IPS-20b (cell line): ENCODE data around the gene POLH.
"Not testable (repeated sequence)": the region's sequence is repeated elsewhere in the genome, so short reads cannot be mapped to it uniquely, and the experiment has no call there.

Experiments used
- H3K27ac ChIP-seq: one replicate; pipeline ENCODE4 v1.5.1; 2013; ENCODE audit warnings: low read length
- H3K27me3 ChIP-seq: 2 replicates; pipeline ENCODE4 v1.6.1; 2013; ENCODE audit warnings: mild to moderate bottlenecking, low read length, inconsistent platforms; ENCODE audit not compliant: insufficient read depth
- H3K36me3 ChIP-seq: 2 replicates; pipeline ENCODE4 v1.6.1; 2013; ENCODE audit warnings: low read depth, mild to moderate bottlenecking, inconsistent platforms, low read length, moderate library complexity; ENCODE audit not compliant: insufficient read depth
- H3K4me1 ChIP-seq: 2 replicates; pipeline ENCODE4 v1.6.1; 2013; ENCODE audit warnings: mild to moderate bottlenecking, control low read depth, inconsistent platforms, low read length, moderate library complexity; ENCODE audit not compliant: insufficient read depth
- H3K4me3 ChIP-seq: 2 replicates; pipeline ENCODE4 v1.5.1; 2013; ENCODE audit warnings: mild to moderate bottlenecking, low read length, inconsistent platforms
- H3K9ac ChIP-seq: 2 replicates; pipeline ENCODE4 v1.6.1; 2013; ENCODE audit warnings: low read depth, mild to moderate bottlenecking, inconsistent platforms, low read length, moderate library complexity
- H3K9me3 ChIP-seq: 2 replicates; pipeline ENCODE4 v1.6.1; 2013; ENCODE audit warnings: mild to moderate bottlenecking, low read depth, low read length, inconsistent platforms; ENCODE audit not compliant: insufficient read depth

POLH gene

GRCh38 chr6:43575105-43575771 is 747 bp upstream of the POLH start:
- Histone ChIP-seq H3K4me1 (no peaks in the 10 kb centered on the region), H3K36me3 (peaks cover 32% of the 10 kb centered on the region), H3K9ac (peak overlapping the region; percentile 88), H3K27me3 (no peaks in the 10 kb centered on the region), H3K4me3 (peak overlapping the region; percentile 96), H3K9me3 (no peaks in the 10 kb centered on the region), H3K27ac (peak overlapping the region; percentile 59)

GRCh38 chr6:43578748-43579147 is 2.8 kb downstream of the POLH start:
- H3K9ac ChIP-seq = no peak overlapping the region
- no peak overlapping the region for H3K27ac ChIP-seq
- H3K36me3 ChIP-seq = peaks cover 10% of the 10 kb centered on the region
- no peak overlapping the region for H3K4me3 ChIP-seq
- no peaks in the 10 kb centered on the region for H3K9me3 ChIP-seq
- H3K27me3 ChIP-seq = no peaks in the 10 kb centered on the region
- no peaks in the 10 kb centered on the region for H3K4me1 ChIP-seq

GRCh38 chr6:43579171-43579570 is 3.2 kb downstream of the POLH start:
- peaks cover 14% of the 10 kb centered on the region for H3K36me3 ChIP-seq
- H3K4me3 ChIP-seq = no peak overlapping the region
- no peaks in the 10 kb centered on the region for H3K4me1 ChIP-seq
- no peaks in the 10 kb centered on the region for H3K9me3 ChIP-seq
- no peak overlapping the region for H3K27ac ChIP-seq
- no peak overlapping the region for H3K9ac ChIP-seq
- H3K27me3 ChIP-seq = no peaks in the 10 kb centered on the region

- no peaks in the 10 kb centered on the region for H3K27me3 ChIP-seq
- no peaks in the 10 kb centered on the region for H3K9me3 ChIP-seq
- no peak overlapping the region for H3K9ac ChIP-seq
- H3K36me3 ChIP-seq = peaks cover 40% of the 10 kb centered on the region
- H3K4me1 ChIP-seq = no peaks in the 10 kb centered on the region
- H3K4me3 ChIP-seq = no peak overlapping the region
- no peak overlapping the region for H3K27ac ChIP-seq
These were observed 6.9 kb downstream of the POLH start for GRCh38 chr6:43582911-43583310.

- H3K36me3 ChIP-seq = peaks cover 47% of the 10 kb centered on the region
These were observed 9.0 kb downstream of the POLH start for GRCh38 chr6:43584892-43585570.

GRCh38 chr6:43588194-43588593 is 12.2 kb downstream of the POLH start:
- no peak overlapping the region for H3K9ac ChIP-seq
- H3K27ac ChIP-seq = no peak overlapping the region
- no peak overlapping the region for H3K4me3 ChIP-seq
- no peaks in the 10 kb centered on the region for H3K27me3 ChIP-seq
- no peaks in the 10 kb centered on the region for H3K9me3 ChIP-seq
- H3K4me1 ChIP-seq = no peaks in the 10 kb centered on the region
- peaks cover 48% of the 10 kb centered on the region for H3K36me3 ChIP-seq

More at GRCh38 chr6:43584892-43585570, 9.0 kb downstream of the POLH start:
- Histone ChIP-seq H3K27me3 (no peaks in the 10 kb centered on the region), H3K9ac (no peak overlapping the region), H3K27ac (no peak overlapping the region), H3K9me3 (no peaks in the 10 kb centered on the region), H3K4me1 (no peaks in the 10 kb centered on the region), H3K4me3 (no peak overlapping the region)

GRCh38 chr6:43589564-43589963 is 13.6 kb downstream of the POLH start:
- not testable (repeated sequence) for H3K27me3 ChIP-seq, H3K9ac ChIP-seq, H3K9me3 ChIP-seq, H3K27ac ChIP-seq, H3K4me3 ChIP-seq, H3K4me1 ChIP-seq
- peaks cover 35% of the 10 kb centered on the region for H3K36me3 ChIP-seq

GRCh38 chr6:43593938-43594337 is 18.0 kb downstream of the POLH start:
- H3K27ac ChIP-seq = no peak overlapping the region
- peaks cover 13% of the 10 kb centered on the region for H3K36me3 ChIP-seq
- no peak overlapping the region for H3K4me3 ChIP-seq
- no peaks in the 10 kb centered on the region for H3K9me3 ChIP-seq
- no peak overlapping the region for H3K9ac ChIP-seq
- no peaks in the 10 kb centered on the region for H3K27me3 ChIP-seq
- no peaks in the 10 kb centered on the region for H3K4me1 ChIP-seq

- H3K4me3 ChIP-seq = no peak overlapping the region
These were observed 24.6 kb downstream of the POLH start for GRCh38 chr6:43600595-43600994.

GRCh38 chr6:43604174-43604573 is 28.2 kb downstream of the POLH start:
- H3K4me3 ChIP-seq = no peak overlapping the region
- no peak overlapping the region for H3K9ac ChIP-seq
- H3K36me3 ChIP-seq = peaks cover 33% of the 10 kb centered on the region
- H3K9me3 ChIP-seq = no peaks in the 10 kb centered on the region
- H3K4me1 ChIP-seq = no peaks in the 10 kb centered on the region
- no peaks in the 10 kb centered on the region for H3K27me3 ChIP-seq
- no peak overlapping the region for H3K27ac ChIP-seq

More at GRCh38 chr6:43600595-43600994, 24.6 kb downstream of the POLH start:
- H3K27ac ChIP-seq = no peak overlapping the region
- H3K4me1 ChIP-seq = no peaks in the 10 kb centered on the region
- no peak overlapping the region for H3K9ac ChIP-seq
- peaks cover 27% of the 10 kb centered on the region for H3K36me3 ChIP-seq
- no peaks in the 10 kb centered on the region for H3K9me3 ChIP-seq
- no peaks in the 10 kb centered on the region for H3K27me3 ChIP-seq

GRCh38 chr6:43606019-43606418 is 30.0 kb downstream of the POLH start:
- Histone ChIP-seq H3K4me1 (no peaks in the 10 kb centered on the region), H3K27me3 (no peaks in the 10 kb centered on the region), H3K9me3 (no peaks in the 10 kb centered on the region), H3K4me3 (no peak overlapping the region), H3K9ac (no peak overlapping the region), H3K27ac (no peak overlapping the region), H3K36me3 (peaks cover 41% of the 10 kb centered on the region)

GRCh38 chr6:43608310-43608763 is 32.4 kb downstream of the POLH start:
- no peak overlapping the region for H3K4me3 ChIP-seq
- no peaks in the 10 kb centered on the region for H3K27me3 ChIP-seq
- H3K4me1 ChIP-seq = no peaks in the 10 kb centered on the region
- H3K9ac ChIP-seq = no peak overlapping the region
- no peak overlapping the region for H3K27ac ChIP-seq
- H3K36me3 ChIP-seq = peaks cover 43% of the 10 kb centered on the region
- H3K9me3 ChIP-seq = no peaks in the 10 kb centered on the region
